HepG2 (cell line): ENCODE measurements around the gene RELL1. TPM values are rescaled to one million over a fixed set of nuclear protein-coding genes. Genes with fewer than 3 reads are reported as not detected.
A peak's percentile ranks its signal among the peaks of the same experiment; 100 is the strongest.

ENCODE experiments used
- ARNT ChIP-seq: fragments of 450-650 bp; IDR thresholded peaks from 2 replicates; pipeline ENCODE4 v1.6.1; 2017
- ARNT2 ChIP-seq: sonication (generic); formaldehyde crosslinking; IDR thresholded peaks from 2 replicates; pipeline ENCODE4 v1.8.0; 2022; ENCODE audit warnings: mild to moderate bottlenecking, low read depth, missing genetic modification reagents, moderate library complexity
- CAMTA2 ChIP-seq: sonication (generic); formaldehyde crosslinking; IDR thresholded peaks from 2 replicates; pipeline ENCODE4 v1.4.0; 2020; ENCODE audit warnings: mild to moderate bottlenecking, missing genetic modification reagents, borderline replicate concordance
- DNMT1 ChIP-seq: sonication (generic); formaldehyde crosslinking; IDR thresholded peaks from 2 replicates; pipeline ENCODE4 v1.5.1; 2020; ENCODE audit warnings: mild to moderate bottlenecking, missing genetic modification reagents
- IRX3 ChIP-seq: sonication (generic); formaldehyde crosslinking; IDR thresholded peaks from 2 replicates; pipeline ENCODE4 v1.8.1; 2023; ENCODE audit warnings: mild to moderate bottlenecking, low read depth, missing genetic modification reagents, borderline replicate concordance
- KLF15 ChIP-seq: sonication (generic); formaldehyde crosslinking; IDR thresholded peaks from 2 replicates; pipeline ENCODE4 v1.8.1; 2023; ENCODE audit warnings: borderline replicate concordance, mild to moderate bottlenecking, inconsistent platforms, missing genetic modification reagents, mixed read lengths
- KLF9 ChIP-seq: IDR thresholded peaks from 2 replicates; pipeline ENCODE4 v1.6.1; 2016; ENCODE audit warnings: low read depth
- NKX3-1 ChIP-seq: sonication (generic); formaldehyde crosslinking; IDR thresholded peaks from 2 replicates; pipeline ENCODE4 v1.5.0; 2020; ENCODE audit warnings: missing genetic modification reagents
- TBX2 ChIP-seq: sonication (generic); formaldehyde crosslinking; IDR thresholded peaks from 2 replicates; pipeline ENCODE4 v1.5.0; 2020; ENCODE audit warnings: missing genetic modification reagents, mild to moderate bottlenecking, borderline replicate concordance
- YY1 ChIP-seq: IDR thresholded peaks from 2 replicates; pipeline ENCODE4 v1.6.1; 2011; ENCODE audit warnings: low read length, low read depth, moderate library complexity, mild to moderate bottlenecking; ENCODE audit not compliant: insufficient read depth, insufficient replicate concordance
- ZKSCAN1 ChIP-seq: fragments of 150-350 bp; IDR thresholded peaks from 2 replicates; pipeline ENCODE4 v1.6.1; 2014; ENCODE audit warnings: low read length
- ZNF44 ChIP-seq: sonication (generic); formaldehyde crosslinking; IDR thresholded peaks from 2 replicates; pipeline ENCODE4 v1.5.1; 2020; ENCODE audit warnings: mild to moderate bottlenecking, missing genetic modification reagents
- ZNF557 ChIP-seq: sonication (generic); formaldehyde crosslinking; IDR thresholded peaks from 2 replicates; pipeline ENCODE4 v1.4.0; 2020; ENCODE audit warnings: missing genetic modification reagents
- ZNF598 ChIP-seq: sonication (generic); formaldehyde crosslinking; IDR thresholded peaks from 2 replicates; pipeline ENCODE4 v1.5.1; 2020; ENCODE audit warnings: mild to moderate bottlenecking, missing genetic modification reagents, borderline replicate concordance
- polyA plus RNA-seq, 8 experiments: library from polyadenylated mRNA; depleted of rRNA in 3 of 8; stranded (reverse) in 7 of 8; unstranded in 1 of 8; fragments of >200 nt; fragmentation: Illumina TruSeq in 4 of 8; extraction: Trizol in 4 of 8; gene quantifications; 2 replicates each; pipeline versions ENCODE4 v1.2.1 to v1.2.3, GENCODE V29; 2011 to 2016; ENCODE audit warnings: low read depth in 4 of 8, missing spikeins in 1 of 8, mixed read lengths in 1 of 8; ENCODE audit not compliant: insufficient read depth in 1 of 8
- total RNA-seq, 5 experiments: library from RNA; depleted of rRNA; stranded (reverse); fragments of >200 nt; fragmentation: Illumina TruSeq; extraction: Trizol; gene quantifications; 2 replicates each; pipeline ENCODE4 v1.2.3, GENCODE V29; 2016; ENCODE audit warnings: low read depth in 1 of 5
- TF ChIP-seq, protein P1 (sequence below): sonication (generic); formaldehyde crosslinking; IDR thresholded peaks from 2 replicates; pipeline ENCODE4 v1.4.0; 2020; ENCODE audit warnings: low read depth, missing genetic modification reagents
- TF ChIP-seq, protein P2 (sequence below): sonication (generic); formaldehyde crosslinking; IDR thresholded peaks from 2 replicates; pipeline ENCODE4 v1.4.0; 2020; ENCODE audit warnings: low read depth, mild to moderate bottlenecking, missing genetic modification reagents
- TF ChIP-seq, protein P3 (sequence below): sonication (generic); formaldehyde crosslinking; IDR thresholded peaks from 2 replicates; pipeline ENCODE4 v1.5.0; 2020; ENCODE audit warnings: missing genetic modification reagents
- TF ChIP-seq, protein P4 (sequence below): sonication (generic); formaldehyde crosslinking; IDR thresholded peaks from 2 replicates; pipeline ENCODE4 v1.4.0; 2020; ENCODE audit warnings: missing genetic modification reagents
- TF ChIP-seq, protein P5 (sequence below): sonication (generic); formaldehyde crosslinking; IDR thresholded peaks from 2 replicates; pipeline ENCODE4 v1.4.0; 2020; ENCODE audit warnings: mild to moderate bottlenecking, low read depth, missing genetic modification reagents

RELL1 gene
- total and polyA plus RNA-seq, 2 of the 13 experiments (the other 11 are each of a cell fraction or from before 2014, with no cell fraction given) = 8.4 to 58.4 TPM

DNA sequence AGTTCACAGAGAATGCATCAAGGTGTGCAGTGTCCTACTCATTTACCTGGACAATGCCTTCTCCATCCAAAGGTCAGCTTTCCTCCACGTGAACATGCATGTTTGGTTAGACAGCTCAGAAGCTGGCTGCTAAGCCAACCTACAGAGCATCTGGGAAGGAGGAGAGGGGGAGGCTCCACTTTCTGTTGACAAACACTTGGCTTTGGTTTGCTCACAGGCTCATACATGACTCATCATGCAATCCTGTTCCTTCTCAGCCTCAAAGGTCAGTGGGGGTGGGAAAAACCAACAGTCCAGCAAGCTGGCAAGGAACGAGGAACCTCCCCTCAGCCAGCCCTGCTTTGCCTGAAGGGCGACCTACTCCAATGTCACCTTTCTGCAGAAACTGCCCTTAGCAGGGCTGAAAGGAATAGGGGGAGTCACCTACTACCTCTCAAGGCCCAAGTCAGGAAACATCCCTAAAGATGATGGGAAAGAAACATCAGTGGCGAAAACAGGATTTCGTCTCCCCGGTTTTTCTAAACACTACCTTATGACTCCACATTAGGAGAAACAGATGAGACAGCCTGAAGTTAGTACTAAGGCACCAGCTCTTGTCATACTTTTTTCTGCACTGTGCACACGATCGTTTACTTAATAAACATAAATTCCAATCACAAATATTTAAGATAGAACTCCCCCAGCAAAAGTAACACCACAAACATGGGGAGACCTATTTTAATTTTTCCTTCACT is 37.9 kb downstream of the RELL1 start (continued):
- TF ChIP-seq KLF15 (CRISPR knock-in tag) (no peak), NKX3-1 (peak; percentile 73; the same call in 1 of the 2 replicates), IRX3 (CRISPR knock-in tag) (no peak), ZNF598 (CRISPR knock-in tag) (no peak), ZKSCAN1 (no peak), DNMT1 (CRISPR knock-in tag) (no peak), ZNF44 (CRISPR knock-in tag) (no peak), CAMTA2 (CRISPR knock-in tag) (no peak), ARNT (no peak), KLF9 (no peak), ARNT2 (CRISPR knock-in tag) (no peak), TBX2 (CRISPR knock-in tag) (peak; percentile 85), ZNF557 (no peak), YY1 (no peak)
- TF ChIP-seq, protein P1, sequence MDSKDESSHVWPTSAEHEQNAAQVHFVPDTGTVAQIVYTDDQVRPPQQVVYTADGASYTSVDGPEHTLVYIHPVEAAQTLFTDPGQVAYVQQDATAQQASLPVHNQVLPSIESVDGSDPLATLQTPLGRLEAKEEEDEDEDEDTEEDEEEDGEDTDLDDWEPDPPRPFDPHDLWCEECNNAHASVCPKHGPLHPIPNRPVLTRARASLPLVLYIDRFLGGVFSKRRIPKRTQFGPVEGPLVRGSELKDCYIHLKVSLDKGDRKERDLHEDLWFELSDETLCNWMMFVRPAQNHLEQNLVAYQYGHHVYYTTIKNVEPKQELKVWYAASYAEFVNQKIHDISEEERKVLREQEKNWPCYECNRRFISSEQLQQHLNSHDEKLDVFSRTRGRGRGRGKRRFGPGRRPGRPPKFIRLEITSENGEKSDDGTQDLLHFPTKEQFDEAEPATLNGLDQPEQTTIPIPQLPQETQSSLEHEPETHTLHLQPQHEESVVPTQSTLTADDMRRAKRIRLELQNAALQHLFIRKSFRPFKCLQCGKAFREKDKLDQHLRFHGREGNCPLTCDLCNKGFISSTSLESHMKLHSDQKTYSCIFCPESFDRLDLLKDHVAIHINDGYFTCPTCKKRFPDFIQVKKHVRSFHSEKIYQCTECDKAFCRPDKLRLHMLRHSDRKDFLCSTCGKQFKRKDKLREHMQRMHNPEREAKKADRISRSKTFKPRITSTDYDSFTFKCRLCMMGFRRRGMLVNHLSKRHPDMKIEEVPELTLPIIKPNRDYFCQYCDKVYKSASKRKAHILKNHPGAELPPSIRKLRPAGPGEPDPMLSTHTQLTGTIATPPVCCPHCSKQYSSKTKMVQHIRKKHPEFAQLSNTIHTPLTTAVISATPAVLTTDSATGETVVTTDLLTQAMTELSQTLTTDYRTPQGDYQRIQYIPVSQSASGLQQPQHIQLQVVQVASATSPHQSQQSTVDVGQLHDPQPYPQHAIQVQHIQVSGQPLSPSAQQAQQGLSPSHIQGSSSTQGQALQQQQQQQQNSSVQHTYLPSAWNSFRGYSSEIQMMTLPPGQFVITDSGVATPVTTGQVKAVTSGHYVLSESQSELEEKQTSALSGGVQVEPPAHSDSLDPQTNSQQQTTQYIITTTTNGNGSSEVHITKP (CRISPR knock-in tag) = peak; percentile 80
- TF ChIP-seq, protein P2, sequence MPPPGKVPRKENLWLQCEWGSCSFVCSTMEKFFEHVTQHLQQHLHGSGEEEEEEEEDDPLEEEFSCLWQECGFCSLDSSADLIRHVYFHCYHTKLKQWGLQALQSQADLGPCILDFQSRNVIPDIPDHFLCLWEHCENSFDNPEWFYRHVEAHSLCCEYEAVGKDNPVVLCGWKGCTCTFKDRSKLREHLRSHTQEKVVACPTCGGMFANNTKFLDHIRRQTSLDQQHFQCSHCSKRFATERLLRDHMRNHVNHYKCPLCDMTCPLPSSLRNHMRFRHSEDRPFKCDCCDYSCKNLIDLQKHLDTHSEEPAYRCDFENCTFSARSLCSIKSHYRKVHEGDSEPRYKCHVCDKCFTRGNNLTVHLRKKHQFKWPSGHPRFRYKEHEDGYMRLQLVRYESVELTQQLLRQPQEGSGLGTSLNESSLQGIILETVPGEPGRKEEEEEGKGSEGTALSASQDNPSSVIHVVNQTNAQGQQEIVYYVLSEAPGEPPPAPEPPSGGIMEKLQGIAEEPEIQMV (CRISPR knock-in tag) = no peak
- TF ChIP-seq, protein P3, sequence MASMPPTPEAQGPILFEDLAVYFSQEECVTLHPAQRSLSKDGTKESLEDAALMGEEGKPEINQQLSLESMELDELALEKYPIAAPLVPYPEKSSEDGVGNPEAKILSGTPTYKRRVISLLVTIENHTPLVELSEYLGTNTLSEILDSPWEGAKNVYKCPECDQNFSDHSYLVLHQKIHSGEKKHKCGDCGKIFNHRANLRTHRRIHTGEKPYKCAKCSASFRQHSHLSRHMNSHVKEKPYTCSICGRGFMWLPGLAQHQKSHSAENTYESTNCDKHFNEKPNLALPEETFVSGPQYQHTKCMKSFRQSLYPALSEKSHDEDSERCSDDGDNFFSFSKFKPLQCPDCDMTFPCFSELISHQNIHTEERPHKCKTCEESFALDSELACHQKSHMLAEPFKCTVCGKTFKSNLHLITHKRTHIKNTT (CRISPR knock-in tag) = no peak
- TF ChIP-seq, protein P4, sequence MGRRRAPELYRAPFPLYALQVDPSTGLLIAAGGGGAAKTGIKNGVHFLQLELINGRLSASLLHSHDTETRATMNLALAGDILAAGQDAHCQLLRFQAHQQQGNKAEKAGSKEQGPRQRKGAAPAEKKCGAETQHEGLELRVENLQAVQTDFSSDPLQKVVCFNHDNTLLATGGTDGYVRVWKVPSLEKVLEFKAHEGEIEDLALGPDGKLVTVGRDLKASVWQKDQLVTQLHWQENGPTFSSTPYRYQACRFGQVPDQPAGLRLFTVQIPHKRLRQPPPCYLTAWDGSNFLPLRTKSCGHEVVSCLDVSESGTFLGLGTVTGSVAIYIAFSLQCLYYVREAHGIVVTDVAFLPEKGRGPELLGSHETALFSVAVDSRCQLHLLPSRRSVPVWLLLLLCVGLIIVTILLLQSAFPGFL (CRISPR knock-in tag) = no peak
- TF ChIP-seq, protein P5, sequence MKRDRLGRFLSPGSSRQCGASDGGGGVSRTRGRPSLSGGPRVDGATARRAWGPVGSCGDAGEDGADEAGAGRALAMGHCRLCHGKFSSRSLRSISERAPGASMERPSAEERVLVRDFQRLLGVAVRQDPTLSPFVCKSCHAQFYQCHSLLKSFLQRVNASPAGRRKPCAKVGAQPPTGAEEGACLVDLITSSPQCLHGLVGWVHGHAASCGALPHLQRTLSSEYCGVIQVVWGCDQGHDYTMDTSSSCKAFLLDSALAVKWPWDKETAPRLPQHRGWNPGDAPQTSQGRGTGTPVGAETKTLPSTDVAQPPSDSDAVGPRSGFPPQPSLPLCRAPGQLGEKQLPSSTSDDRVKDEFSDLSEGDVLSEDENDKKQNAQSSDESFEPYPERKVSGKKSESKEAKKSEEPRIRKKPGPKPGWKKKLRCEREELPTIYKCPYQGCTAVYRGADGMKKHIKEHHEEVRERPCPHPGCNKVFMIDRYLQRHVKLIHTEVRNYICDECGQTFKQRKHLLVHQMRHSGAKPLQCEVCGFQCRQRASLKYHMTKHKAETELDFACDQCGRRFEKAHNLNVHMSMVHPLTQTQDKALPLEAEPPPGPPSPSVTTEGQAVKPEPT (CRISPR knock-in tag) = 0 out of 2 replicates have a peak, but pooled peaks have one; percentile 44
